SK-N-SH treated with all-trans-retinoic acid at 6 μM for 48 hours (cell line): ENCODE results near the gene SLC35D3.
"Not testable (repeated sequence)": the region's sequence is repeated elsewhere in the genome, so short reads cannot be mapped to it uniquely, and the experiment has no call there.

ENCODE experiments used
- ATAC-seq: fragments of 200-7000 bp; cut with Tn5 transposase; 3 replicates; pipeline ENCODE4 v1.9.1; 2020; ENCODE audit warnings: mild to moderate bottlenecking, moderate library complexity
- ARNTL ChIP-seq: fragments of 450-650 bp; formaldehyde crosslinking; IDR thresholded peaks from 2 replicates; pipeline ENCODE4 v1.5.0; 2020; ENCODE audit warnings: low read depth, mild to moderate bottlenecking, moderate library complexity, borderline replicate concordance
- BACH2 ChIP-seq: fragments of 250-450 bp; sonication (Bioruptor Pico); IDR thresholded peaks from 2 replicates; pipeline ENCODE4 v1.9.0; 2021; ENCODE audit warnings: mild to moderate bottlenecking, borderline replicate concordance
- CSDC2 ChIP-seq: fragments of 250-450 bp; sonication (Bioruptor Pico); IDR thresholded peaks from 2 replicates; pipeline ENCODE4 v1.5.0; 2020; ENCODE audit warnings: mild to moderate bottlenecking, moderate library complexity
- CSRNP3 ChIP-seq: fragments of 250-450 bp; sonication (Bioruptor Pico); IDR thresholded peaks from 2 replicates; pipeline ENCODE4 v1.5.1; 2021; ENCODE audit warnings: mild to moderate bottlenecking, moderate library complexity
- ESRRG ChIP-seq: fragments of 250-450 bp; sonication (Bioruptor Pico); IDR thresholded peaks from 2 replicates; pipeline ENCODE4 v1.6.1; 2021; ENCODE audit warnings: mild to moderate bottlenecking
- GLIS3 ChIP-seq: fragments of 250-450 bp; sonication (Bioruptor Pico); IDR thresholded peaks from 2 replicates; pipeline ENCODE4 v1.5.0; 2020; ENCODE audit warnings: mild to moderate bottlenecking, moderate library complexity
- ISL1 ChIP-seq: fragments of 250-450 bp; sonication (Bioruptor Pico); IDR thresholded peaks from 2 replicates; pipeline ENCODE4 v2.1.2; 2022; ENCODE audit warnings: mild to moderate bottlenecking, moderate library complexity
- OSR1 ChIP-seq: fragments of 250-450 bp; sonication (Bioruptor Pico); IDR thresholded peaks from 2 replicates; pipeline ENCODE4 v1.8.0; 2022; ENCODE audit warnings: moderate library complexity, mild to moderate bottlenecking, inconsistent platforms
- PATZ1 ChIP-seq: fragments of 250-450 bp; sonication (Bioruptor Pico); IDR thresholded peaks from 2 replicates; pipeline ENCODE4 v1.8.0; 2020; ENCODE audit warnings: mild to moderate bottlenecking, moderate library complexity, borderline replicate concordance
- PPARA ChIP-seq: fragments of 250-450 bp; sonication (Bioruptor Pico); IDR thresholded peaks from 2 replicates; pipeline ENCODE4 v1.5.0; 2020; ENCODE audit warnings: mild to moderate bottlenecking, borderline replicate concordance
- RARB ChIP-seq: fragments of 250-450 bp; sonication (Bioruptor Pico); IDR thresholded peaks from 2 replicates; pipeline ENCODE4 v1.8.0; 2021; ENCODE audit warnings: mild to moderate bottlenecking, moderate library complexity
- SNAI2 ChIP-seq: fragments of 250-450 bp; sonication (Bioruptor Pico); IDR thresholded peaks from 2 replicates; pipeline ENCODE4 v1.5.0; 2020; ENCODE audit warnings: mild to moderate bottlenecking, moderate library complexity
- TCF4 ChIP-seq: fragments of 250-450 bp; sonication (Bioruptor Pico); IDR thresholded peaks from 2 replicates; pipeline ENCODE4 v1.8.0; 2021; ENCODE audit warnings: mild to moderate bottlenecking, moderate library complexity, borderline replicate concordance
- TOX ChIP-seq: fragments of 250-450 bp; sonication (Bioruptor Pico); IDR thresholded peaks from 2 replicates; pipeline ENCODE4 v1.8.0; 2021; ENCODE audit warnings: mild to moderate bottlenecking, moderate library complexity, borderline replicate concordance
- ZC3H10 ChIP-seq: fragments of 250-450 bp; sonication (Bioruptor Pico); IDR thresholded peaks from 2 replicates; pipeline ENCODE4 v1.5.1; 2021; ENCODE audit warnings: mild to moderate bottlenecking, moderate library complexity
- ZFP3 ChIP-seq: fragments of 250-450 bp; sonication (Bioruptor Pico); IDR thresholded peaks from 2 replicates; pipeline ENCODE4 v1.5.0; 2020; ENCODE audit warnings: mild to moderate bottlenecking, moderate library complexity
- ZFP30 ChIP-seq: fragments of 450-650 bp; formaldehyde crosslinking; IDR thresholded peaks from 2 replicates; pipeline ENCODE4 v1.5.0; 2022; ENCODE audit warnings: mild to moderate bottlenecking, moderate library complexity
- ZNF70 ChIP-seq: fragments of 450-650 bp; formaldehyde crosslinking; IDR thresholded peaks from 2 replicates; pipeline ENCODE4 v1.5.0; 2020; ENCODE audit warnings: mild to moderate bottlenecking, moderate library complexity
- ZNF8 ChIP-seq: fragments of 450-650 bp; formaldehyde crosslinking; IDR thresholded peaks from 2 replicates; pipeline ENCODE4 v1.5.0; 2020; ENCODE audit warnings: mild to moderate bottlenecking, moderate library complexity
- TF ChIP-seq, protein P1 (sequence below): fragments of 250-450 bp; sonication (Bioruptor Pico); IDR thresholded peaks from 2 replicates; pipeline ENCODE4 v1.8.0; 2021; ENCODE audit warnings: low read depth, mild to moderate bottlenecking, moderate library complexity, borderline replicate concordance
- TF ChIP-seq, protein P2 (sequence below): fragments of 250-450 bp; sonication (Bioruptor Pico); IDR thresholded peaks from 2 replicates; pipeline ENCODE4 v1.5.0; 2020; ENCODE audit warnings: mild to moderate bottlenecking, moderate library complexity

SLC35D3 gene

GRCh38 chr6:136873748-136874147 lies 48.4 kb upstream of the SLC35D3 start (continued):
- TF ChIP-seq ZNF70 (no peak), GLIS3 (no peak), ARNTL (CRISPR knock-in tag) (no peak), PATZ1 (CRISPR knock-in tag) (no peak)
- TF ChIP-seq, protein P1, sequence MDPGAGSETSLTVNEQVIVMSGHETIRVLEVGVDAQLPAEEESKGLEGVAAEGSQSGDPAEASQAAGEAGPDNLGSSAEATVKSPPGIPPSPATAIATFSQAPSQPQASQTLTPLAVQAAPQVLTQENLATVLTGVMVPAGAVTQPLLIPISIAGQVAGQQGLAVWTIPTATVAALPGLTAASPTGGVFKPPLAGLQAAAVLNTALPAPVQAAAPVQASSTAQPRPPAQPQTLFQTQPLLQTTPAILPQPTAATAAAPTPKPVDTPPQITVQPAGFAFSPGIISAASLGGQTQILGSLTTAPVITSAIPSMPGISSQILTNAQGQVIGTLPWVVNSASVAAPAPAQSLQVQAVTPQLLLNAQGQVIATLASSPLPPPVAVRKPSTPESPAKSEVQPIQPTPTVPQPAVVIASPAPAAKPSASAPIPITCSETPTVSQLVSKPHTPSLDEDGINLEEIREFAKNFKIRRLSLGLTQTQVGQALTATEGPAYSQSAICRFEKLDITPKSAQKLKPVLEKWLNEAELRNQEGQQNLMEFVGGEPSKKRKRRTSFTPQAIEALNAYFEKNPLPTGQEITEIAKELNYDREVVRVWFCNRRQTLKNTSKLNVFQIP, result no peak

DNA sequence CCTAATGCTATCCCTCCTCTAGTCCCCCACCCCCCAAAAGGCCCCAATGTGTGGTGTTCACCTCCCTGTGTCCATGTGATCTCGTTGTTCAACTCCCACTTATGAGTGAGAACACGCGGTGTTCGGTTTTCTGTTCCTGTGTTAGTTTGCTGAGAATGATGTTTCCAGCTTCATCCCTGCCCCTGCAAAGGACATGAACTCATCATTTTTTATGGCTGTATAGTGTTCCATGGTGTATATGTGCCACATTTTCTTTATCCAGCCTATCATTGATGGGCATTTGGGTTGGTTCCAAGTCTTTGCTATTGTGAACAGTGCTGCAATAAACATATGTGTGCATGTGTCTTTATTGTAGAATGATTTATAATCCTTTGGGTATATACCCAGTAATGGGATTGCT lies 45.6 kb upstream of the SLC35D3 start:
- not testable (repeated sequence) for ATAC-seq

- no peak for ATAC-seq
- no peak for TF ChIP-seq TCF4 (CRISPR knock-in tag)
- no peak for TF ChIP-seq BACH2 (CRISPR knock-in tag)
These were observed 41.2 kb upstream of the SLC35D3 start for GRCh38 chr6:136880748-136881460.

DNA sequence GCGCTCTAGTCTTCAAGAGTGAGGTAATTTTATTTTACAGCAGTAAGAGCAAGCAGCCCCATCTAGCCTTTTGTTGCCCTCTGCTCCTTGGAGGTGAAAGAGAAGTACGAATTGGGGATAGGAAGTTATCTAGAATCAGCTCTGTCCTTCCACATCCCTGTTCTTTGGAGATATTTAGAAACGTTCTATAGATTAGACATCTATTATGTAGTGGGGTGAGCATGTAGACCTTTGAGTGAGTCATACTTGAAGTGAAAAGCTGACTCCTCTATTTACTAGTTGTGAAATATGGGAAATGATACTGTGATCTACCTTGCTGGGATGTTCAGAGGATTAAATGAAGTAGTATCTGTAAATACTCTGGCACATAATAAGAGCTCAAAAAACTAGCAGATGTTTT lies 36.0 kb upstream of the SLC35D3 start:
- TF ChIP-seq ZNF70 (no peak), ZFP3 (CRISPR knock-in tag) (no peak), OSR1 (CRISPR knock-in tag) (no peak), TOX (CRISPR knock-in tag) (no peak), PPARA (CRISPR knock-in tag) (no peak), GLIS3 (no peak), SNAI2 (CRISPR knock-in tag) (no peak), RARB (CRISPR knock-in tag) (no peak), ZC3H10 (no peak), ARNTL (CRISPR knock-in tag) (no peak), CSRNP3 (CRISPR knock-in tag) (no peak), ISL1 (CRISPR knock-in tag) (no peak), PATZ1 (CRISPR knock-in tag) (no peak), ZNF8 (no peak), CSDC2 (CRISPR knock-in tag) (no peak), ZFP30 (CRISPR knock-in tag) (no peak), ESRRG (CRISPR knock-in tag) (no peak)
- TF ChIP-seq, protein P1, result no peak
- TF ChIP-seq, protein P2, sequence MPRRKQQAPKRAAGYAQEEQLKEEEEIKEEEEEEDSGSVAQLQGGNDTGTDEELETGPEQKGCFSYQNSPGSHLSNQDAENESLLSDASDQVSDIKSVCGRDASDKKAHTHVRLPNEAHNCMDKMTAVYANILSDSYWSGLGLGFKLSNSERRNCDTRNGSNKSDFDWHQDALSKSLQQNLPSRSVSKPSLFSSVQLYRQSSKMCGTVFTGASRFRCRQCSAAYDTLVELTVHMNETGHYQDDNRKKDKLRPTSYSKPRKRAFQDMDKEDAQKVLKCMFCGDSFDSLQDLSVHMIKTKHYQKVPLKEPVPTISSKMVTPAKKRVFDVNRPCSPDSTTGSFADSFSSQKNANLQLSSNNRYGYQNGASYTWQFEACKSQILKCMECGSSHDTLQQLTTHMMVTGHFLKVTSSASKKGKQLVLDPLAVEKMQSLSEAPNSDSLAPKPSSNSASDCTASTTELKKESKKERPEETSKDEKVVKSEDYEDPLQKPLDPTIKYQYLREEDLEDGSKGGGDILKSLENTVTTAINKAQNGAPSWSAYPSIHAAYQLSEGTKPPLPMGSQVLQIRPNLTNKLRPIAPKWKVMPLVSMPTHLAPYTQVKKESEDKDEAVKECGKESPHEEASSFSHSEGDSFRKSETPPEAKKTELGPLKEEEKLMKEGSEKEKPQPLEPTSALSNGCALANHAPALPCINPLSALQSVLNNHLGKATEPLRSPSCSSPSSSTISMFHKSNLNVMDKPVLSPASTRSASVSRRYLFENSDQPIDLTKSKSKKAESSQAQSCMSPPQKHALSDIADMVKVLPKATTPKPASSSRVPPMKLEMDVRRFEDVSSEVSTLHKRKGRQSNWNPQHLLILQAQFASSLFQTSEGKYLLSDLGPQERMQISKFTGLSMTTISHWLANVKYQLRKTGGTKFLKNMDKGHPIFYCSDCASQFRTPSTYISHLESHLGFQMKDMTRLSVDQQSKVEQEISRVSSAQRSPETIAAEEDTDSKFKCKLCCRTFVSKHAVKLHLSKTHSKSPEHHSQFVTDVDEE (CRISPR knock-in tag), result no peak
- no peak for ATAC-seq
